ENCODE measurements around the gene STARD3NL.
"Not testable (repeated sequence)": the region's sequence is repeated elsewhere in the genome, so short reads cannot be mapped to it uniquely, and the experiment has no call there.

STARD3NL gene

GRCh38 chr7:38222481-38223096, 44.5 kb downstream of the STARD3NL start:
- Mint-ChIP-seq H3K27ac (no peak overlapping the region), H3K27me3 (no peaks in the 10 kb centered on the region), H3K4me3 (no peak overlapping the region), H3K36me3 (peaks cover 30 to 39% of the 10 kb centered on the region in 2 donors), H3K9me3 (no peaks in the 10 kb centered on the region), H3K4me1 (peaks cover 2 to 5% of the 10 kb centered on the region in 2 donors)
- DNase-seq: no peak
- peak; percentile 38 to 68 for ATAC-seq (replicated peaks)

- Mint-ChIP-seq H3K4me3 (no peak overlapping the region), H3K27ac (no peak overlapping the region), H3K36me3 (peaks cover 30 to 39% of the 10 kb centered on the region in 2 donors), H3K9me3 (no peaks in the 10 kb centered on the region), H3K27me3 (no peaks in the 10 kb centered on the region), H3K4me1 (peaks cover 2 to 5% of the 10 kb centered on the region in 2 donors)
- DNase-seq (no peak), ATAC-seq (replicated peaks) (no peak)
Observed at GRCh38 chr7:38223306-38223705, 45.3 kb downstream of the STARD3NL start.

- no peak overlapping the region for H3K4me3 Mint-ChIP-seq
- H3K4me1 Mint-ChIP-seq: peaks cover 2 to 5% of the 10 kb centered on the region in 2 donors
- H3K9me3 Mint-ChIP-seq: no peaks in the 10 kb centered on the region
- H3K27me3 Mint-ChIP-seq: no peaks in the 10 kb centered on the region
- DNase-seq: no peak
- H3K36me3 Mint-ChIP-seq: peaks cover 27 to 42% of the 10 kb centered on the region in 2 donors
- ATAC-seq (replicated peaks): no peak
- no peak overlapping the region for H3K27ac Mint-ChIP-seq
Observed at GRCh38 chr7:38224392-38224791, 46.3 kb downstream of the STARD3NL start.

GRCh38 chr7:38229386-38229785, 51.3 kb downstream of the STARD3NL start:
- no peak for ATAC-seq (replicated peaks)
- Mint-ChIP-seq H3K4me1 (peaks cover 12 to 18% of the 10 kb centered on the region in 2 donors), H3K9me3 (no peaks in the 10 kb centered on the region), H3K36me3 (peaks cover 23 to 40% of the 10 kb centered on the region in 2 donors), H3K27me3 (no peaks in the 10 kb centered on the region), H3K27ac (no peak overlapping the region), H3K4me3 (no peak overlapping the region)
- DNase-seq: no peak

- H3K4me1 Mint-ChIP-seq: peaks cover 12 to 18% of the 10 kb centered on the region in 2 donors
- no peak for DNase-seq
- no peak overlapping the region for H3K27ac Mint-ChIP-seq
- H3K27me3 Mint-ChIP-seq: no peaks in the 10 kb centered on the region
- no peaks in the 10 kb centered on the region for H3K9me3 Mint-ChIP-seq
- ATAC-seq (replicated peaks): no peak
- peaks cover 23 to 40% of the 10 kb centered on the region in 2 donors for H3K36me3 Mint-ChIP-seq
- H3K4me3 Mint-ChIP-seq: no peak overlapping the region
Observed at GRCh38 chr7:38229884-38230642, 52.0 kb downstream of the STARD3NL start.

GRCh38 chr7:38232502-38233366, 54.7 kb downstream of the STARD3NL start:
- H3K4me1 Mint-ChIP-seq: peaks cover 12 to 18% of the 10 kb centered on the region in 2 donors
- ATAC-seq (replicated peaks) (peak; percentile 80 to 91), DNase-seq (peak; percentile 29)
- H3K9me3 Mint-ChIP-seq: no peaks in the 10 kb centered on the region
- H3K36me3 Mint-ChIP-seq: peaks cover 11 to 29% of the 10 kb centered on the region in 2 donors
- no peak overlapping the region for H3K27ac Mint-ChIP-seq
- H3K4me3 Mint-ChIP-seq: peak overlapping the region; percentile 10 to 50
- H3K27me3 Mint-ChIP-seq: no peaks in the 10 kb centered on the region

- H3K9me3 Mint-ChIP-seq; H3K27me3 Mint-ChIP-seq; H3K27ac Mint-ChIP-seq; ATAC-seq (replicated peaks); DNase-seq; H3K4me3 Mint-ChIP-seq: not testable (repeated sequence)
- H3K4me1 Mint-ChIP-seq: peaks cover 12 to 18% of the 10 kb centered on the region in 2 donors
- peaks cover 8 to 22% of the 10 kb centered on the region in 2 donors for H3K36me3 Mint-ChIP-seq
Observed at GRCh38 chr7:38234759-38235158, 56.7 kb downstream of the STARD3NL start.

GRCh38 chr7:38235606-38236005, 57.6 kb downstream of the STARD3NL start:
- Mint-ChIP-seq H3K4me3 (no peak overlapping the region), H3K27ac (no peak overlapping the region), H3K36me3 (peaks cover 3 to 17% of the 10 kb centered on the region in 2 donors), H3K9me3 (no peaks in the 10 kb centered on the region), H3K27me3 (no peaks in the 10 kb centered on the region), H3K4me1 (peaks cover 12 to 18% of the 10 kb centered on the region in 2 donors)
- ATAC-seq (replicated peaks) (no peak), DNase-seq (no peak)

GRCh38 chr7:38239129-38239528, 61.1 kb downstream of the STARD3NL start:
- H3K4me1 Mint-ChIP-seq; ATAC-seq (replicated peaks); H3K27me3 Mint-ChIP-seq; H3K27ac Mint-ChIP-seq; H3K4me3 Mint-ChIP-seq; H3K36me3 Mint-ChIP-seq; H3K9me3 Mint-ChIP-seq; DNase-seq: not testable (repeated sequence)

GRCh38 chr7:38241071-38241470, 63.0 kb downstream of the STARD3NL start:
- ATAC-seq (replicated peaks): no peak
- Mint-ChIP-seq H3K9me3 (no peaks in the 10 kb centered on the region), H3K4me3 (no peak overlapping the region), H3K4me1 (no peaks in the 10 kb centered on the region), H3K27ac (no peak overlapping the region), H3K36me3 (no peaks in the 10 kb centered on the region), H3K27me3 (no peaks in the 10 kb centered on the region)
- DNase-seq: no peak

GRCh38 chr7:38242814-38243213, 64.8 kb downstream of the STARD3NL start:
- DNase-seq: no peak
- Mint-ChIP-seq H3K27me3 (no peaks in the 10 kb centered on the region), H3K27ac (no peak overlapping the region), H3K36me3 (no peaks in the 10 kb centered on the region), H3K9me3 (no peaks in the 10 kb centered on the region), H3K4me3 (no peak overlapping the region), H3K4me1 (no peaks in the 10 kb centered on the region)
- no peak for ATAC-seq (replicated peaks)

GRCh38 chr7:38243345-38243744, 65.3 kb downstream of the STARD3NL start:
- not testable (repeated sequence) for ATAC-seq (replicated peaks); H3K27ac Mint-ChIP-seq; H3K9me3 Mint-ChIP-seq; H3K4me3 Mint-ChIP-seq; DNase-seq; H3K27me3 Mint-ChIP-seq; H3K4me1 Mint-ChIP-seq; H3K36me3 Mint-ChIP-seq

- no peaks in the 10 kb centered on the region for H3K9me3 Mint-ChIP-seq
- H3K36me3 Mint-ChIP-seq: no peaks in the 10 kb centered on the region
- no peak for ATAC-seq (replicated peaks)
- no peak overlapping the region for H3K4me3 Mint-ChIP-seq
- DNase-seq: no peak
- H3K27ac Mint-ChIP-seq: no peak overlapping the region
- H3K4me1 Mint-ChIP-seq: peaks cover 0 to 2% of the 10 kb centered on the region in 2 donors
- H3K27me3 Mint-ChIP-seq: no peaks in the 10 kb centered on the region
Observed at GRCh38 chr7:38244516-38244915, 66.5 kb downstream of the STARD3NL start.

- ATAC-seq (replicated peaks) (no peak), DNase-seq (no peak)
- peak overlapping the region; percentile 49 for H3K27ac Mint-ChIP-seq
- H3K27me3 Mint-ChIP-seq: no peaks in the 10 kb centered on the region
- H3K4me1 Mint-ChIP-seq: peaks cover 0 to 10% of the 10 kb centered on the region in 2 donors
- no peaks in the 10 kb centered on the region for H3K36me3 Mint-ChIP-seq
- no peaks in the 10 kb centered on the region for H3K9me3 Mint-ChIP-seq
- H3K4me3 Mint-ChIP-seq: no peak overlapping the region
Observed at GRCh38 chr7:38245409-38245977, 67.4 kb downstream of the STARD3NL start.

All from stimulated activated naive B cell treated with anti-CD40 and anti-IgM and Interleukin-4, amounts not matched to agents 10 μg/mL and 1 μg/mL and 100 μg/mL, for 72 hours (primary cell).